GM18507 (cell line): ENCODE data around the gene KHDRBS2.

Source experiments
- DNase-seq: peaks from one replicate; pipeline ENCODE4 v3.0.0; 2011; ENCODE audit warnings: low read depth; ENCODE audit not compliant: insufficient read length; ENCODE audit errors: extremely low spot score
- FAIRE-seq: peaks from 2 replicates; lab custom pipeline; 2011; peaks lifted over from hg19 to GRCh38; lab: Jason Lieb, UNC

KHDRBS2 gene

GRCh38 chr6:62202078-62202477 is 83.9 kb downstream of the KHDRBS2 start:
- no peak for DNase-seq
- no peak for FAIRE-seq

GRCh38 chr6:62192593-62192992 is 93.4 kb downstream of the KHDRBS2 start:
- FAIRE-seq (no peak), DNase-seq (no peak)

DNA sequence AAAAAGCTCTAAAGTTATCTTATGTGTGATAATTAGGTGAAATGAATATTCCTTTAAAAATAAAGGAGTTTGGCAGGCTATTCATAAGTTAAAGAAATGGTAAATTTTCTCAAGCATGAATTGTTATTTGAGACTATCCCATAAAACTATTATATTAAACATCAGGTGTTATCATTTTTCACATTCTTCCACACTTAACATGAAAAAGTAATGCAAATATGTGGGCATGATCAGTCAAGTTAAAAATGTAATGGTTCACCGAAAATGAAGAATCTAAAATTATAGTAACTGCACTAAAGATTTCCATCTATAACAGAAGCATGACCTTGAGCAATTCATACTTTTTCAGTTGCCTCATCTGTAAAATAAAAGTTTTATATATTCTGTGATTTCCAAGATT is 110.8 kb downstream of the KHDRBS2 start:
- DNase-seq (no peak), FAIRE-seq (no peak)

DNA sequence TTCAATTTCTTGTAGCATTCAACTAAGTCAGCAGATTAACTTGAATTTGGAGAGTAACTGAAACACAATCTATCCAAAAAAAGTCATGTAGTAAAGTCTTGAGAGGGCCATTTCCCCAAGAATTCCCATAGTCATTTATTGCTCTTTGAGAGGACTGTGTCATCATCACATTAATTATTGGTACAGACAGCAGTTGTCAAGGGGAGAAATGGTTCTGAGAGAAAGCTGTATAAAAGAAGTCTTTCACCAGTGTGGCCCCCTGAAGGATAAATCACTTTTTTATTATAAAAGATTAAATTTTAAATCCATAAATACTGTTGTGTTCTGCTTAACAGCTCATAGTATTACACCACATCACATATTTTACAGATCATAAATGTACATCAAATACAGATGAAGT is 111.5 kb downstream of the KHDRBS2 start:
- FAIRE-seq = no peak
- no peak for DNase-seq

DNA sequence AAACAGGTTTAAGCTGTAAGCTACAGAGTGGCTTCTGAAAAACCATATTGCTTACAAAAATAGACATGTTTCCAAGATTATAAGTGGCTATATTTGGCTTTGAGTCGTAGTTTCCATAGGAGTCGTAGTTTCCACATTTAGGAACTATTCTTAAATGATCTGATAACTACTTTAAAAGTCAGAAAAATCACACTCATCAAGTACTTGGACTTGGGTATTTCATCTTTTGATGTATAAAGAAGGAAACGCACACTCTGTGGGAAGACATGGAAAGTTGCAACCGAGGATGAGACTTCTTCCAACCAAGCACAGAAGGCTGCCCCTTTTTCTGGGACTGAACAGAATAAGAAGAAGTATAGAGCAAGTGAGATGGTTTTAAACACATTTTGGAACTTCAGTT is 118.3 kb downstream of the KHDRBS2 start:
- FAIRE-seq (no peak), DNase-seq (no peak)

- FAIRE-seq = no peak
- DNase-seq = no peak
Observed at GRCh38 chr6:62162858-62163257, 123.2 kb downstream of the KHDRBS2 start.

- no peak for FAIRE-seq
- DNase-seq = no peak
Observed at GRCh38 chr6:62152796-62153195, 133.2 kb downstream of the KHDRBS2 start.

GRCh38 chr6:62150048-62150663 is 135.9 kb downstream of the KHDRBS2 start:
- FAIRE-seq (peak; percentile 36), DNase-seq (no peak)

DNA sequence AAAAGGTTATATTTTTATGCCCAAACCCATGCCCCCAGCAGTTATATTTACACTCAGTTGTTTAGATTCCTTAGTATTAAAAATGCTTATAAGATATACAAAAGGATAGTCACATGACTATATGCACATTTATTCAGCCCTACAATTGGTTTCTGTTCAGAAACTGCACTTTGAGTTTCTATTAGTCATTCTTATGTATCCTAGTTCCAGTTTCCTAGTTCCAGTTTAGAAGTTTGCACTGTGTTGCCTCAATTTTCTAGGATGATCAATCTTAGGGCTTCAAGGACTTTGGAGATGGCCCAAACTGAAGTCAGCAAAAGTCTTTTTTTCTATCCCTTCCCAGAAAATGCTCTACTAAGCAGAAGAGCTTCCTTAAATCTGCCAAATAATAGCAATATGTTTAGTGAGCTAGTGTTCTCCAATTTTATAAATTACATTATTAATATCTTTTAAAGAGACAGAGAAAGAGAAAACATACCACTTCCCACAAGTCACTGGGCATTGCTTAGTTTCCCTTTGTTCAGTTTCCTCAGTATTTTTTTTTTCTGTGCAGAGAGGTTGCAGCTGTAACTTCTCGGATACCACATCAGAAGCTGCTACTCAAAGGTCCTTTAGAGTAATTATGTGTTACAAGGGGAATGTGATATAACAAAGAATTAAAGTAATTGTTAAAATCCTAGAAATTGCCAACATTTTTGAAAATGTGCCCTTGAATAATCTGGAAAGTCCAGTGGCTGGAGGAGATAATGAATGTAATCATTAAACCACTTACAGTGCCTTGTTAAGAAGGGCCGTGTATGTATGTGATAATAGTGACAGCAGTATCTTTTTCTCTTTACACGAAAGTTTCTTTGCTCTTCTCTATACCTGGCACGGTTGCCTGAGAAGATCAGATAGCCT is 138.8 kb downstream of the KHDRBS2 start:
- FAIRE-seq (no peak), DNase-seq (no peak)

- no peak for FAIRE-seq
Observed at GRCh38 chr6:62129127-62129526, 156.9 kb downstream of the KHDRBS2 start.

GRCh38 chr6:62119401-62119800 is 166.6 kb downstream of the KHDRBS2 start:
- no peak for DNase-seq
- FAIRE-seq = no peak

More at GRCh38 chr6:62129127-62129526, 156.9 kb downstream of the KHDRBS2 start:
- DNase-seq = no peak

GRCh38 chr6:62103186-62103859 is 182.7 kb downstream of the KHDRBS2 start:
- DNase-seq (no peak), FAIRE-seq (no peak)

DNA sequence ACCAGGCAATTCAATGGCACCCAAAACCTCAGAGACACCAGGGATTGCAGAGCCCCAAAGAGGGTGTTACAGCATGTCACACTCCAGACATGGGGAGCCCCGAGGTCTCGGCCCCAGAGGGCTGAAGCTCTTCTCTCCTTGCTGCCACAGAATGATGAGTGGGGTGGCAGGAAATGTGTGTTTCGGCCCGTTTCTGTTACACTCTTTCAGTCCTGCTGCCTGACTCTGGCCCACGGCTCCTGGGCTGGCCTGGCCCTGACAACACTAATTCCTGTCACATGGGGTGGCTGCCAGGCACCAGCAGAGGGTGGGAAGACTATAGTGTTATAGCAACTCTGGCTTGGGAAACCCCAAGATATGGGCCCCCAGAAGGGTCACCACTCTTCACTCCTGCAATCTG is 183.6 kb downstream of the KHDRBS2 start:
- DNase-seq (no peak), FAIRE-seq (no peak)

DNA sequence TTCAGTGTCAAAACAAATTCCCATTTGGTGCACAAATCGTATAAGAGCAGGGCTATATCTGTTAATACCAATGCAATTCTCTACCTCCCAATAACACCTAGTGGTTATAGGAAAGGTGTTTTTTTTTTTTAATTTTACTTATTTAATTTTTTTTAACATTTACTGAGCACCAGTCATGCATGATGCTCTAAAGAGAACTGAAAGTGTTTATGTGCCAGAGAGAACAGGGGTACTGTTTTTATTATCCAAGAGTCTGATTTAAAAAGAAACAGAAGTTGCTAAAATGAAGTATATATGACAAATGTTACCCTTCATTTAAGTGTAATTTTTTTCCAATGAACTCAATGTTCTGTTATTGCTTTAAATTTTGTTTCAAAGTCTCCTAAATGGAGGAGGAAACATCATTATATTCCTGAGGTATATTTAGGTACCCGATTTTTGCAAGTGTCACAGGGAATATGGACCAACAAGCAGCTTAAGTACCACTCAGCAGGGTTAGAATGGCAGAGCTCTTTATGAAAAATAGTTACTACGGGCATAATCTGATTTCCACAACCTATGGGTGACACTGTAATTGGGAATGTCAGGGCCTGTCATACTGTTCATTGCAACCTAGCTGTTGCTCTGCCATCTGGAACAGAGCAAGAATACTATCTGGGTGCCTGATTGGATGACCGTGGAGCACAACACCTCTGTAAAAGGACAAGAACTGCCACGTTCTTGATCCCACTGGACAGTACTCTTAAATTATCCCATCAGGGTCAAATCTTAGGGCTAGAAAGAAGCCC is 195.4 kb downstream of the KHDRBS2 start:
- FAIRE-seq (no peak), DNase-seq (no peak)

- DNase-seq (no peak), FAIRE-seq (no peak)
Observed at GRCh38 chr6:62089781-62090180, 196.2 kb downstream of the KHDRBS2 start.

DNA sequence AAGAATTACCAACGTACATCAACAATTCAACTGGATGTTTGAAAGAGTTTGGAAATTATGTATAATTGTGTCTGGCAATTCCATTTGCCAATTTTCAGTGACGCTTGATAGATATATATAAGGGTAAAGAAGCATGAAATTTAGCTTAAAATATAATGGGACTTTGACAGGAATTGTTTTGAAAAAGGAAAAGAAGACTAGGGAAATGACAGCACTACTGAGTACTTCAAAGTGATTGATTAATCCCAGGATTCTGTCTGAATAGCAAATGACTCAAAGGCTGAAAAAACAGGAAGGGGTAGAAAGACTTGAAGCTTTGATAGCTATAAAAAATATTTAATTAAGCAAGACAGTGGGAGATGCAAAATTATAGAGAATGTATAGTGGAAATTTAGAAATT is 200.0 kb downstream of the KHDRBS2 start:
- FAIRE-seq = no peak
- DNase-seq = no peak

- no peak for FAIRE-seq
- no peak for DNase-seq
Observed at GRCh38 chr6:62075869-62076268, 210.2 kb downstream of the KHDRBS2 start.

- DNase-seq (no peak), FAIRE-seq (no peak)
Observed at GRCh38 chr6:62059901-62060300, 226.1 kb downstream of the KHDRBS2 start.

- DNase-seq = no peak
- FAIRE-seq = no peak
Observed at GRCh38 chr6:62057300-62057699, 228.7 kb downstream of the KHDRBS2 start.

GRCh38 chr6:62045502-62045901 is 240.5 kb downstream of the KHDRBS2 start:
- DNase-seq = no peak
- no peak for FAIRE-seq
